ENCODE results near the gene ALOXE3. TPM values are rescaled to one million over a fixed set of nuclear protein-coding genes. Genes with fewer than 3 reads are reported as not detected.

ALOXE3 gene
- polyA plus RNA-seq, 2 of the 4 experiments (the other 2 are of a cell fraction): 0.35 to 0.40 TPM

DNA sequence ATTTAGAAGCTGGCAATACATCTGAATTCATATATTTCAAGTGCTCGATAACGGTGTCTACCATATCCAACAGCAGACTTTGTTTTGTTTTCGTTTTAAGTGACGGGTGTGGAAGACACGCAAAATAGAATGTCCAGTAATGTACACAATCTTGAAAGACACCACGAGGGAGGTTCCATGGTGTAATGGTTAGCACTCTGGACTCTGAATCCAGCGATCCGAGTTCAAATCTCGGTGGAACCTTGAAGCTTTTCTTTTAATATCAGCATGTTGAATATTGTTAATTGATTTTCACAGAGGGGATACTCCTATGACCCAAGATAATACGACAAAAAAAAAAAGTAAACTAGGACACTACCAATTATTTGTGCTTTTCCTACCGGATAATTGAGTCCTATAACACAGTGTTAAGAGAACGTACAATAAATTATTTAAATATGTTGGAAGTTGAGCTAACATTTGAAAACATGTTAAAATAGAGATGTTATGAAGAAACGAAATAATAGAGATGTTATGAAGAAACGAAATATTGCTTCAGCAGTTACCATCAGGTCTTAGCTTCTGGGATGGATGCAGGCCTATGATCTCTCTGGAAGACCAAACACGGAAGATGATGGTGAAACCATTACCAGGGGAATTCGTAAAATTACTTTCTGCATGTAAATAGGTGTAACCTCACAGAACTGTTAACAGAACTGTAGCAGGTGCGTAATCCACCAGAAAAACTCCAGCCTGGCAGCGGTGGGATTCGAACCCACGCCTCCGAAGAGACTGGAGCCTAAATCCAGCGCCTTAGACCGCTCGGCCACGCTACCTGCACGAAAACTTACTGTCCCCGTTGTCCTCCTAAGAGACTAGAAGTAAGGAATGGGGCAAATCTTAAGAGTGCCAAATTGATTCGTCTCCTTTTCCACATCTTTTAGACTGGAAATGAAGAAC, 1.5 kb upstream of the ALOXE3 start (continued):
- TF ChIP-seq E2F6 (IDR thresholded peaks at IDR 0.05; ENCODE audit: borderline replicate concordance, low read depth) (peak; percentile 21; the same call in 1 of the 2 replicates), CHD4 (IDR thresholded peaks at IDR 0.05; ENCODE audit: borderline replicate concordance) (no peak), RCOR1 (IDR thresholded peaks at IDR 0.05; ENCODE audit: low read depth, low read length) (no peak), ESRRA (IDR thresholded peaks at IDR 0.05; ENCODE audit: borderline replicate concordance, low read length) (0 out of 2 replicates have a peak, but pooled peaks have one; percentile 43), HDAC2 (IDR thresholded peaks at IDR 0.05) (no peak), GATA3 (IDR thresholded peaks at IDR 0.05; ENCODE audit: borderline replicate concordance) (0 out of 2 replicates have a peak, but pooled peaks have one; percentile 27), NFE2L2 (conservative IDR thresholded peaks at IDR 0.05; ENCODE audit: low read length) (no peak)

DNA sequence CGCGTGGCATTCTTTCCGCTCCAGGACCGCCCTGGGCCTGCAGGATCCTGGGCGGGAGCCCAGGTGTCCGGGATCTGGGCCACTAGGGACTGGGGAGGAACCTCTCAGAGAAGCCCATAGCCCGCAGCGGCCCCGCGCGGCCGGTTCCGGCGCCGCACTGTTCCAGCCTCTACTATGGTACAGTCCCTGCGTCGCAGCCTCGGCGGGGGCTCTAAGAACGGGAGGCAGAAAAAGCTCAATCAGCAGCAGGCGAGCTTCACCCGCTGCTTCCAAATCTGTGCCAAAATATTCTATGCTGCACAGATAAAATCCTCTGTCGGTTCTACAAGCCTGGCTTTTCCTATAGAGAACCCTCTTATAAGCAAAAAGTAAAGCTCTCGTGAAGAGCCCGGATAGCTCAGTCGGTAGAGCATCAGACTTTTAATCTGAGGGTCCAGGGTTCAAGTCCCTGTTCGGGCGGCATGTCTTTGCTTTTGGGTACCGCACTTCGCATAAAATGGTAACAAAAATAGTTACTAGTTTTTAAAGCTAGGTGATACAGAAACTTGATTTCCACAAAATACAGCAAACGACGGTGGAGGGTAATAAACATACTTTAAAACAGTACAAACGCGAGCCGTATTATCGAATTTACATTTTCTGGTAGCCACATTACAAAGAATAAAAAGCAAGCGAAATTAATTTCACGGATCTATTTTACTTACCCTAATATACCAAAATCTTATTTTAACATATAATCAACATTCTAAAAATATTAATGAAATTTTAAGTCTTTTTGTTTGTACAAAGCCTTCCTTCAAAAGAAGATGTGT, 661 bp upstream of the ALOXE3 start:
- ATAC-seq (peak; percentile 33 to 71), FAIRE-seq (no peak), DNase-seq (ENCODE audit: low read depth in 1 of 2, low spot score in 1 of 2) (peak; percentile 87 to 90)
- Histone ChIP-seq H3K4me3 (peak overlapping the region; percentile 51), H3K4me2 (peak overlapping the region; percentile 89), H3K27ac (peak overlapping the region; percentile 67 to 90), H3K4me1 (peaks cover 13% of the 10 kb centered on the region), H3K9me3 (no peaks in the 10 kb centered on the region)
- ChIA-PET POLR2A (interaction anchor here (0.7 to 4.4 kb wide), 18 partner anchors 35 to 262 kb away, joined by 3 to 41 read pairs (median 6); partner anchors contain the start of genes CTC1, KRABD2, NAA38 and PFAS), CTCF (interaction anchor here (0.6 to 24.1 kb wide), 36 partner anchors 8 to 482 kb away, joined by 3 to 1490 read pairs (median 4); partner anchors contain the start of genes ALOX12B, AURKB, BORCS6 and CTC1)
- TF ChIP-seq NFE2L2 (conservative IDR thresholded peaks at IDR 0.05; ENCODE audit: low read length) (no peak), FOSL2 (IDR thresholded peaks at IDR 0.05) (no peak), FOSL2 (CRISPR knock-in tag; IDR thresholded peaks at IDR 0.05) (no peak), EHF (CRISPR knock-in tag; IDR thresholded peaks at IDR 0.05) (0 out of 2 replicates have a peak, but pooled peaks have one; percentile 52), RCOR1 (IDR thresholded peaks at IDR 0.05; ENCODE audit: low read depth, low read length) (no peak), SMC3 (IDR thresholded peaks at IDR 0.05) (peak; percentile 72), RNF2 (IDR thresholded peaks at IDR 0.05; ENCODE audit: borderline replicate concordance, low read depth) (no peak), FOSB (CRISPR knock-in tag; IDR thresholded peaks at IDR 0.05) (no peak), CBX8 (IDR thresholded peaks at IDR 0.05) (no peak), KDM5A (IDR thresholded peaks at IDR 0.05) (0 out of 2 replicates have a peak, but pooled peaks have one; percentile 60), ESRRA (IDR thresholded peaks at IDR 0.05; ENCODE audit: borderline replicate concordance, low read length) (0 out of 2 replicates have a peak, but pooled peaks have one; percentile 6), CEBPB (IDR thresholded peaks at IDR 0.05) (0 out of 4 replicates have a peak, but pooled peaks of 1 of the 2 experiments have one; percentile 40), RFX5 (IDR thresholded peaks at IDR 0.05) (peak; percentile 18; the same call in 1 of the 2 replicates), USF2 (IDR thresholded peaks at IDR 0.05) (no peak), NPAS2 (CRISPR knock-in tag; IDR thresholded peaks at IDR 0.05; ENCODE audit: borderline replicate concordance) (no peak), CHD2 (IDR thresholded peaks at IDR 0.05; ENCODE audit: low read length, partially characterized antibody) (no peak), RAD21 (conservative IDR thresholded peaks at IDR 0.05 in 1 of 2, IDR thresholded peaks at IDR 0.05 in 1 of 2) (peak; percentile 58 to 75), SREBF2 (IDR thresholded peaks at IDR 0.05) (peak; percentile 94), MAFK (IDR thresholded peaks at IDR 0.05; ENCODE audit: partially characterized antibody) (peak; percentile 58), CTCF (IDR thresholded peaks at IDR 0.05) (peak; percentile 97)
- TF ChIP-seq, protein P1, sequence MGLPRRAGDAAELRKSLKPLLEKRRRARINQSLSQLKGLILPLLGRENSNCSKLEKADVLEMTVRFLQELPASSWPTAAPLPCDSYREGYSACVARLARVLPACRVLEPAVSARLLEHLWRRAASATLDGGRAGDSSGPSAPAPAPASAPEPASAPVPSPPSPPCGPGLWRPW (IDR thresholded peaks at IDR 0.05): no peak
- TF ChIP-seq, protein P2, sequence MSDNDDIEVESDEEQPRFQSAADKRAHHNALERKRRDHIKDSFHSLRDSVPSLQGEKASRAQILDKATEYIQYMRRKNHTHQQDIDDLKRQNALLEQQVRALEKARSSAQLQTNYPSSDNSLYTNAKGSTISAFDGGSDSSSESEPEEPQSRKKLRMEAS (IDR thresholded peaks at IDR 0.05): peak; percentile 65
- TF ChIP-seq, protein P3, sequence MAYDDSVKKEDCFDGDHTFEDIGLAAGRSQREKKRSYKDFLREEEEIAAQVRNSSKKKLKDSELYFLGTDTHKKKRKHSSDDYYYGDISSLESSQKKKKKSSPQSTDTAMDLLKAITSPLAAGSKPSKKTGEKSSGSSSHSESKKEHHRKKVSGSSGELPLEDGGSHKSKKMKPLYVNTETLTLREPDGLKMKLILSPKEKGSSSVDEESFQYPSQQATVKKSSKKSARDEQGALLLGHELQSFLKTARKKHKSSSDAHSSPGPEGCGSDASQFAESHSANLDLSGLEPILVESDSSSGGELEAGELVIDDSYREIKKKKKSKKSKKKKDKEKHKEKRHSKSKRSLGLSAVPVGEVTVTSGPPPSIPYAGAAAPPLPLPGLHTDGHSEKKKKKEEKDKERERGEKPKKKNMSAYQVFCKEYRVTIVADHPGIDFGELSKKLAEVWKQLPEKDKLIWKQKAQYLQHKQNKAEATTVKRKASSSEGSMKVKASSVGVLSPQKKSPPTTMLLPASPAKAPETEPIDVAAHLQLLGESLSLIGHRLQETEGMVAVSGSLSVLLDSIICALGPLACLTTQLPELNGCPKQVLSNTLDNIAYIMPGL (CRISPR knock-in tag; IDR thresholded peaks at IDR 0.05; ENCODE audit: borderline replicate concordance): peak; percentile 83; the same call in 1 of the 2 replicates
- 3% methylated on average over 32 of the region's 38 CpGs for WGBS (ENCODE audit: missing lambda C conversion rate)

All from A549 (cell line).